ENCODE results near the gene CXCR2.
"Not testable (repeated sequence)": the region's sequence is repeated elsewhere in the genome, so short reads cannot be mapped to it uniquely, and the experiment has no call there.

CXCR2 gene

DNA sequence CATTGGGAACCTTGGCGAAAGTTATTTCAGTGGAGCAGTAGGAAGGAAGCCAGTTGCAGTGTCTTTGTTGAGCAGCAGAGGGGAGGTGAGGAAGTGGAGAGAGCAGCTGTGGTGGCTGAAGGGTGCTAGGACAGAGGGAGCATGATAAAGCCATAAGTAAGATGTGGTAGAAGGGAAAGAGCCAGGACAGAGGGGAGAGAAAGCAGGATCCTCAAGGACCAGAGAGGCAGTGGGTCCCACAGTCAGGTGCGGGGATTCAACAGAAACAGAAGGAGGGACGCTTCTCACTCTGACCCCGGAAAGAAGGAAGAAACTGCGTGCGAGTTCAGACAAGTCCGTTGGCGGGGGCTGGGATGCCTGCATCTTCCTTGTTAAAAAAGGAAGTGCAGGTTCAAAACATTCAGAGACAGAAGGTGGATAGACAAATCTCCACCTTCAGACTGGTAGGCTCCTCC lies at the start of gene CXCR2:
Gene CXCR2 (plus strand): TSS at position 403 of the 455 bp plus-strand sequence. CDS start 8,774 bp downstream, outside the sequence.
- peak; percentile 32 for DNase-seq

DNA sequence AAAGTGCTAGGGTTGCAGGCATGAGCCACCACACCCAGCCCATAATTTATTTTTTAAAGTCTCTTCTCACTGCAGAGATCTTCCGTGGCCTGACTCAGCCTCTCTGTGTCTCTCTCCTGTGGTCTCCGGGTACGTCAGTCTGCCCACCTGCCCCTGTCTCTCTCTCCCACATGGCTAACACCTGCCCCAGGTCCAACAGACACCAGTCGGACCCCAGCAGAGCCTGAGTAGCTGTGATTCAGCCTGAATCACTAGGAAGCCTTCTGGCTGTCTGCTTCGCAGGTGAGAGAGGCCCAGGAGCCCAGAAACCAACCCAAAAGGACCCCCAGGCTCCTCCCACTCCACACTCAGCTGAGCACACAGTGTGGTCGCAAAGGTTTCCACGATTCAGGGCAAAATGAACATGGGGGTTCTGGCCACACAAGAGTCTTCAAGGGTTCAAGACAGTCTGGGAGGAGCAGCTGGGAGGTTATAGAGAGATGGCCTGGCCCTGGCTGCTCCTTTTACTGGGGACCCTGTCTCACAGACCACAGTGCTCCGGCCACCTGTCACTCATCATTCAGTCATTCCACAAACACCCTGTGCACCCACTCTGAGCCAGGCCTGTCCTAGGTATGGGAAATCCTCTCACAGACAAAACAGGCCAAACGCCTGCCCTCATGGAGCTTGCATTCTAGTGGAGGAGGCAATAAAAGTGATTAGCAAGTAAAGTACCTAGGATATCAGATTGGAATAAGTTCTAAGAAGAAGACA lies 48.2 kb upstream of the CXCR2 start:
- no peak for DNase-seq

DNA sequence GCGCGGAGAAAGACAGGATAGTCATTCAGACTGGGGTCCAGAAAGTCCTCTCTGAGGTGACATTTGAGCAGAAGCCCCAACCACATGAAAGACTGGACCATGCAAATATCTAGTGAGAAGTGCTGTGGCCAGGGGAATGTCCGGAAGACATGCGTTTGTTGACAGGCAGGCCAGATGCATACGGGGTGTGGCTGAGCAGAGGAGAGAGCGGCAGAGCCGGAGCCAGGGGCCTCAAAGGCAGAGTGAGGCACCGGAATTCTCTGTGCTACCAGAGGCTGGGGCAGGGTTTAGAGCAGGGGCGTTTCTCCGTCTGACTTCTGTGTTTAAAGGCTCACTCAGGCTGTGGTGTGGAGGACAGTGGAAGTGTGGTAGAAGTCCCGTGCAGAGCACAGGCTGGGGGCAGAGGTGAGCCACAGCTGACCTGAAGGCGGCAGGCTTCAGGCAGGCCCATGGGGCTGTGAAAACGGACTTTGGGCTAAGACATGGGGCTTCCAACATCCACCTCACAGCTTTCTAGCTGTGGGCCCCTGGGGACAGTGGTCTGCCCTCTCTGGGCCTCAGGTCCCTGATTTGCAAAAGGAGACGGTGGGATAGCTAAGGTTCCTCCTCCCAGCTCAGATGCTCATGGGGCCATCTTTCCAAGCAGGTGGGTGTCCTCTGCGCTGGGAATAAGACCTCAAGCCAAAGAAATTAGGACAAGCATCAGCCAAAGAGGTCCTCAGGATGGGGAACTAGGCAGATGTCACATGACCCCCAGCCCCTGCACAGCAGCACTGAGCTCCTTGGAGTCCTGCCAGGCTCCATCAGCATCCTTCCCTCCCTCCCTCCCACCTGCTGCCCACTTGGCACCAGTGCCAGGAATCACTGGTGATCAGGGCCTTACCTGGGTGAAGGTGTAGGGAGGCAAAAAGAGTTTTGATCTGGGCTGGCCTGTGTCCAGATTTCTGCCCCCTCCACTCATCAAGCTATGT lies 45.6 kb upstream of the CXCR2 start:
- no peak for DNase-seq

DNA sequence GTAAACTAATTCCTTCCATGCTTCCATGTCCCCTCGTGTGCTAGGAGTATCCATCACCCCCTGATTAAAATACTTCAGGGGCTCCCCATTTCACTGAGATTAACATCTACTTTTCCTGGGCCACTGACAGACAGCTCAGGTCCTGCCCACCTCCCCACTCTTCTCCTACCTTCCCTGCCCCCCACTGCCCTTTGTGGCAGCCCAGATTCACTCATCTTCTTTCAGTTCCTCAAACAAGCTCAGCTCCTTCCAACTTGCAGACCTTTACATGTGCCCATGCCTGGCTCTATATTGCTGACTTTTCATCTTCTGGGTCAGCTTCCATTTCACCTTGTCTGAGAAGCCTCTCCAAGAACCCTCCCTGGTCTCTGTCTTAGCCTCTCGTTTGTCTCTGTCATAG lies 44.8 kb upstream of the CXCR2 start:
- no peak for DNase-seq

DNA sequence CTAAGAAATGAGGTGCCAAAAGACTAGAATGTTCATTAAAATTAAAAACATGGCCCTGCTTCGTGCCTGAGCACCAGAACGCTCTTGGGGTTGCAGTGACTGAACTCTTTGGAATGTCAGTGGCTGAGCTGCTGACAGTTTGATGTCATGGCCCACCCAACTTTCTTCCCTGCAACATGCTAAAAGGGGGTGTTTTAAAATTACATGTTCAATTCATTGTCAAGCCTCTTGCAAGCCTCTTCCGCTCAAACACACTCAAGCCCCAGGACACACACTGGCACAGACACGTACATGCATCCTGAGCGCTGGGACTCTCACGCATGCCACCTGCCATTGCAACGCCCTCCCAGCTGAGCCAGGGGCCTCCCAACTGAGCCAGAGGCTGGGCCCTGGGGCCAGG lies 44.1 kb upstream of the CXCR2 start:
- no peak for DNase-seq

DNA sequence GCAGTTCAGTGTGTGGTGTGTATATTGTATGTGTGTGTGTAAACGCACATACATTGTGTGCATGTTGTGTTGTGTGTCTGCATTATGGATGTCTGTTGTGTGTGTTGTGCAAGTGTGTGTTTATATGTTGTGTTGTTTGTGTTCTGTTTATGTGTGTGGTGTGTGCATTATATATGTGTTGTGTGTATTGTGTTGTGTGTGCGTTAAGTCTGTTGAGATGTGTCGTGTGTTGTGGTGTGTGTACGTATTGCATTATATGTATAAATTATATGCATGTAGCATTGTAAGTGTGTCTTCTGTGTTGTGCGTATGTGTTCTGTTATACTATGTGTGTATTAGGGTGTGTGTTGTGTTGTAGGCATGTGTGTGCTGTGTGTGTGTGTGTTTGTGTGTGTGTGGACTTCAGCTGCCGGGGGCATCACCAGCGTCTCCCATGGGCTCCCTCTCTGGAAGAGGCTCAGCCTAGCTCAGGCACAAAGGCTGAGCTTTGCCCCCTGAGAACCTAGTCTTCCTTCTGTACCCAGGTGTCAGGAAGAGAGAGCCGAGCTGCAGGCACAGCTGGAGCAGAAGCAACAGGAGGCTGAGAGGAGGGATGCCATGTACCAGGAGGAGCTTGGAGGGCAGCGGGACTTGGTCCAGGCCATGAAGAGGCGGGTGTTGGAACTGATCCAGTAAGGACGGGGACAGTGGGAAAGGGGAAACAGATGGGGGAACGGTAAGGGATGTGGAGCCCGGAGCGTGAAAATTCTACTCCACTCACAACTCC lies 43.1 kb upstream of the CXCR2 start:
- DNase-seq, result no peak

DNA sequence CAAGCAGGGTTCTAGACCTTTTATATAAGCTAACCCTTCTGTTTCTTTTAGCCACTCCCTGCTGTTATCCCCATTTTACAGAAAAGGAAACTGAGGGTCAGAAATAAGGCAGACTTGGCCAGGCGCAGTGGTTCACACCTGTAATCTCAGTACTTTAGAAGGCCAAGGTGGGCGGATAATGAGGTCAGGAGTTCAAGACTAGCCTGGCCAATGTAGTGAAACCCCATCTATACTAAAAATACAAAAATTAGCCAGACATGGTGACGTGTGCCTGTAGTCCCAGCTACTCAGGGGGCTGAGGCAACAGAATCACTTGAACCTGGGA lies 42.5 kb upstream of the CXCR2 start:
- no peak for DNase-seq

DNA sequence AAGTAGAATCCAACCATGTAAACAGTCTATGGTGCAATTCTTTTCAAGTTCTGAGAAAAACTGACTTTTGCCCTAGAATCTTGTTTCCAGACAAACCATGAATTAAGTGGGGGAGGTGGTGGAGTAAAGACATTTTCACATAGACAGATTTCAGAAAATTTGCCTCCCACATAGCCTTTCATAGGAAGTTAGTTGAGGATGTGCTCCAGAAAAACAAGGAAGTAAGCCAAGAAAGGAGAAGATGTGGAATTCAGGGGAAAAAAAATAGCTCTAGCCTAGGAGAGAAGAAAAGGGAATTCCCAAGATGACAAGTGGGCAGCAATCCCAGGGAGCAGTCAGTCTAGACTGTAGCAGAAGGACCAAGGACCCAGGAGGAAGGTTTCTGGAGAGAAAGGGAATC lies 39.4 kb upstream of the CXCR2 start:
- DNase-seq, result no peak

DNA sequence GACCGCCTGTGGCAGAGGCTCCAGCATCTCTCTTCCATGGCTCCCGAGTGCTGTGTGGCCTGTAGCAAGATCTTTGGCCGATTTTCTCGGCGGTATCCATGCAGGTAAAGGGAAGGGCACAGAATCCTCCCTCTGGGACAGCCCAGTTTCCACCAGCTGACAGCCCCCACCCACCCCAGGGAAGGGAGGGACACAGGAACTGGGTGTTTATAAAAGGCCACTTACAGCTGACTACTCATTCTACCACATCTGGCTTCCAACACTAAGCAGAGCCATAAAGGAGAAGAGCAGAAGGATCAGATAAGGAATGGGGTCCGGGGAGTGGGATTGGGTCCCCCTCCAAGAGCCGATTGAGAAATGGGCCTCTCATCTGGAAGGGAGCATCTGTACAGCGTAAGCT lies 36.6 kb upstream of the CXCR2 start:
- DNase-seq, result no peak

DNA sequence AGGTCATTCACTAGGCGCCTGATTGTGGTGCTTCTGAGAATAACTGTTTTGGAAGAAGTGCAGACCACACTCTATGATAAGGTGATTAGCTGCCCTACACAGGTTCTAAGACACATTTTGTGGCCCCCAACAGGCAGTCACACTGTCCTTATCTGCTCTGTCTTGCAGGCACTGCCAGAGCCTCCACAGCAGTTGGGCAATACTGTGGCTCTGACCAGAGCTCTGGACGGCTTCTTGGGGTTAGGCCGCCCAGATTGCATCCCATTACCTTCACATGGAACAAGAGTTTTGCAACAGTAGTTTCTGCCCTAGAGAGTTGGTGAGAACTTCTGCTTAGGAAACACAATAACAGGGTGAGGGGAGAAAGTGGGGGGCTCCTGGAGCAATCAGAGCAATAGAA lies 34.1 kb upstream of the CXCR2 start:
- DNase-seq, result no peak

DNA sequence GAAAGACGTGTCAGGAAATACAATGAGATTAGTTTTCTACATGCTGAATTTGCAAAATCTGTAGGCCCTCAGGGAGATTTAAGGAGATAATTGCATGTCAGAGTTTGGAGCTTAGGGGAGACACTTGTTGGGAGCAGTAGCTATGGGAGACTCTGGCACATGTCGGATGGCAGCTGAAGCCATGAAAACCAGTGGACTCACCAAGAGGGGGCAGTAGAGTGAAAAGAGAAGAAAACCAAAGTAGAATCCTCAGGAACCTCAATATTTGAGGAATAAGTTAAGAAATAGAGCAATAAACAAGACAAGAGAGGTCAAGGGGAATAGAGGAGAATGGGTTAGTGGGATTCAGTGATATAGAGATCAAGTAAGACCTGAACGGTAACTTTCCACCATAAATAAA lies 31.9 kb upstream of the CXCR2 start:
- DNase-seq, result no peak

DNA sequence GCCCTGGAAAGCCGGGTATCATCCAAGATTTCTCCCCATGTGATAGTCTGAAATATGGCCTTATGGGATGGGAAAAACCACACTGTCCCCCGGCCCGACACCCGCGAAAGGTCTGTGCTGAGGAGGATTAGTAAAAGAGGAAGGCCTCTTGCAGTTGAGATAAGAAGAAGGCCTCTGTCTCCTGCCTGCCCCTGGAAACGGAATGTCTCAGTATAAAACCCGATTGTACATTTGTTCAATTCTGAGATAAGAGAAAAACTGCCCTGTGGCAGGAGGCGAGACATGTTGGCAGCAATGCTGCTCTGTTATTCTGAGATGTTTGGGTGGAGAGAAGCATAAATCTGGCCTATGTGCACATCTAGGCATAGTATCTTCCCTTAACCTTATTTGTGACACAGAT lies 30.0 kb upstream of the CXCR2 start:
- no peak for DNase-seq

DNA sequence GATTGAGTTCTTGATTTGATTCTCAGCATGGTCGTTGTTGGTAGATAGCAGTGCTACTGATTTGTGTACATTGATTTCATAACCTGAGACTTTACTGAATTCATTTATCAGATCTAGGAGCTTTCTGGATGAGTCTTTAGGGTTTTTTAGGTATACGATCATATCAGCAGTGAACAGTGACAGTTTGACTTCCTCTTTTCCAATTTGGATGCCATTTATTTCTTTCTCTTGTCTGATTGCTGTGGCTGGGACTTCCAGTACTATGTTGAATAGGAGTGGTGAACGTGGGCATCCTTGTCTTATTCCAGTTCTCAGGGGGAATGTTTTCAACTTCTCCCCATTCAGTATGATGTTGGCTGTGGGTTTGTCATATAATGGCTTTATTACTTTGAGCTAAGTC lies 27.9 kb upstream of the CXCR2 start:
- DNase-seq, result no peak

DNA sequence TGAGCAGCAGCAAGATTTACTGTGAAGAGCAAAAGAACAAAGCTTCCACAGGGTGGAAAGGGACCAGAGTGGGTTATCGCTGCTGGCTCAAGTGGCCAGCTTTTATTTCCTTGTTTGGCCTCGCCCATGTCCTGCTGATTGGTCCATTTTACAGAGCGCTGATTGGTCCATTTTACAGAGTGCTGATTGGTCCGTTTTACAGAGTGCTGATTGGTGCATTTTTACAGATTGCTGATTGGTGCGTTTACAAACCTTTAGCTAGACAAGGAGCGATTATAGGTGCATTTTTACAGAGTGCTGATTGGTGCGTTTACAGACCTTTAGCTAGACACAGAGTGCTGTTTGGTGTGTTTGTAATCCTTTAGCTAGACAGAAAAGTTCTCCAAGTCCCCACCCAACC lies 17.0 kb upstream of the CXCR2 start:
- not testable (repeated sequence) for DNase-seq

DNA sequence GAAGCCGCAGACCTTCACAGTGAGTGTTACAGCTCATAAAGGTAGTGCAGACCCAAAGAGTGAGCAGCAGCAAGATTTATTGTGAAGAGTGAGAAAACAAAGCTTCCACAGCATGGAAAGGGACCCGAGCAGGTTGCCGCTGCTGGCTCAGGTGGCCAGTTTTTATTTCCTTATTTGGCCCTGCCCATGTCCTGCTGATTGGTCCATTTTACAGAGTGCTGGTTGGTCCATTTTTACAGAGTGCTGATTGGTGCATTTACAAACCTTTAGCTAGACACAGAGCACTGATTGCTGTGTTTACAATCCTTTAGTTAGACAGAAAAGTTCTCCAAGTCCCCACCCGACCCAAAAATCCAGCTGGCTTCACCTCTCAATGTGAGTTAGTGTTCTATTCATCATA lies 4.0 kb upstream of the CXCR2 start:
- not testable (repeated sequence) for DNase-seq

DNA sequence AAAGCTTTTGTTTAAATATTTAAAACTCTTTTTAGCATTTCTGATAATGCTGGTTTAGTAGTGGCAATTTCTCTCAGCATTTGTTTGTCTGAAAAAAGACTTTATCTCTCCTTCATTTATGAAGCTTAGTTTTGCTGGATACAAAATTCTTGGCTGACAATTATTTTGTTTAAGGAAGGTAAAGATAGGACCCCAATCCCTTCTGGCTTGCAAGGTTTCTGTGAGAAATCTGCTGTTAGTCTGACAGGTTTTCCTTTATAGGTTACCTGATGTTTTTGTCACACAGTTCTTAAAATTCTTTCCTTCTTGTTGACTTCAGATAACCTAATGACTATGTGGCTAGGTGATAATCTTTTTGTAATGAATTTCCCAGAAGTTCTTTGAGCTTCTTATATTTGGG lies 3.5 kb upstream of the CXCR2 start:
- not testable (repeated sequence) for DNase-seq

DNA sequence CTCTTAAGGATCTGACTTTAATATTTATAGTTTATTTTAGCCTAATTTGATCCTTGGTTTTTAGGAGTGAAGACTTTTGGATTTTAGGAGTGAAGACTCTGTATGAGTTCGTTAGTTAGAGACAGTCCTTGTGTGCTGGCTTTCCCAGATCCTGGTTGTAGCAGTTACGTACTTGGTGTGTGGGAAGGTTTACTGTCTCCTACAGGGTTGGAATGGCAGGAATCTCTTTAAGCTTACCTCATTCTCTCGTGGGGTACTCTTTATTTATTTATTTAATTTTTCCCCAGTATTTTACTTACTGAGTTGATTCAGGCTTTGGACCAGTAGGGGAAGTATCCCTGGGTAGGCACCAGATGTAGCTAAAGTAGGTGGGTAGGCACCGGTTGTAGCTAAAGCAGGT lies 1.8 kb upstream of the CXCR2 start:
- no peak for DNase-seq

DNA sequence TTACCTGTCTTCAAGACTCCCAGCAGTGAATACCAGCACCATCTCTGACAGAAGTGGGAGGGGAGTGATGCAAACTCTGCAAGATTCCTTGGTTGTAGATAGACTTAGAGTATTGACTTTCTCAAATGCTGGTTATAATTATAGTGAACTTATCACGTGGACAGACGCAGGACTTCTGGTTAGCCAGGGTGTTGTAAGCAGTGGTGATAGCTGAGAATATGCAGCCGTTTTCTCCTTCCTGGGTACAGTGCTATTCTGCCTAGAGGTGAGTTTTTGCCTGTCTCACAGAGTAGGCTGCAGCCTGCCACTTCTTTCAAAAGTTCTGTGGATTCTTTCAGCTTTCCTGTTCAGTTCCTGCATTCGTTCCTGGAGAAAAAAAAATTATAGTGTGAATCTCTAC lies 733 bp upstream of the CXCR2 start:
- no peak for DNase-seq

DNA sequence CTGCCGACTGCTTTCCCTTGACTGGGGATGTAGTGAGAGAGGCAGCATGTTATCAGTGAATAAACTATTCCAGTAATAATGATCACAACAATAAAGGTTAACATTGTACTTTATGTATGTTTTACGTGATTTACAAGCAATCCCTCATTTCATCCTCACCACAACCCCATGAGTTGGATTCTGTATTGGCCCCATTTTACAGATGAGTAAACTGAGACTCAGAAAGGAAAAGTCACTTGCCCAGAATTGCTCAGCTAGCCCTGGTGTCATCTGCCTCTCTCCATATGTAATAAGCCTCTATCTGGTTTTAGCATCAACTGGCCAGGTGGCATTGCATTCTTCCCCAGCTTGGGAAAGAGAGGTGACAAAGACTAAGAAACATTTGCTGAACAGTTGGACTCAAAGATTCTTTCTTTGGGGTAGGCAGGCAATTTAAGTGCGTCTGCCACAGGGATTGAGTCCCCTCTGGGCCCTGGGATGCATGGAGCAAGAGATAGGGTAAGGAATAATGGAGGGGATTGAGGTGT lies 2.2 kb downstream of the CXCR2 start:
- no peak for DNase-seq

DNA sequence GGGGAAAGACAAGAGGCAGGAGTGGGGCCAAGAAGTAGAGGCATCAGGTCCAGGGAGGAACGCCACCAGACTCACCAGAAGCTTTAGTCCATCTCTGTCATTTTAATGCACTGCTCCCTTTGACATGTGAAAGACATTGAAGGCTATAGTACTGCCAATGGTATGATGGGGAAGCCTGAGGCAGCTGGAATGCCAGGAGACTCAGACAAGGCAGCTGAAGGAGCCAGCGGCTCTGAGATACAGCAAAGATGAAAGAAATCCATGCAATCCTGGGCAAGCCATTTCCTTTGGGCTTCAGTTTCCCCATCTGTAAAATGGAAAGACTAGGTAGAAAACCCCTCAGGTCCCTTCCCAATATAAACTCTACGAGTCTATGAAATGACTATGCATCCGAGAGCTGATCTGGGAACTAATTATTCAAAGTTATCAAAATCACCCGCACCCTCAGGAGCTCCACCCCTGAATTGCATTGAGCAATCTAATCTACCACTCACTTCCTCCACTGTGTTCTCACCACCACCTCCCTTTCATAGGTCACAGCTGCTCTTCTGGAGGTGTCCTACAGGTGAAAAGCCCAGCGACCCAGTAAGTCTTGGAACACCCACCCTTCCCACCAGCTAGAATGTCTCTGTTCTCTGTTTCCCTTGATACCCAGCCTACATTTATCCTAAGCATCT lies 3.1 kb downstream of the CXCR2 start:
- no peak for DNase-seq

DNA sequence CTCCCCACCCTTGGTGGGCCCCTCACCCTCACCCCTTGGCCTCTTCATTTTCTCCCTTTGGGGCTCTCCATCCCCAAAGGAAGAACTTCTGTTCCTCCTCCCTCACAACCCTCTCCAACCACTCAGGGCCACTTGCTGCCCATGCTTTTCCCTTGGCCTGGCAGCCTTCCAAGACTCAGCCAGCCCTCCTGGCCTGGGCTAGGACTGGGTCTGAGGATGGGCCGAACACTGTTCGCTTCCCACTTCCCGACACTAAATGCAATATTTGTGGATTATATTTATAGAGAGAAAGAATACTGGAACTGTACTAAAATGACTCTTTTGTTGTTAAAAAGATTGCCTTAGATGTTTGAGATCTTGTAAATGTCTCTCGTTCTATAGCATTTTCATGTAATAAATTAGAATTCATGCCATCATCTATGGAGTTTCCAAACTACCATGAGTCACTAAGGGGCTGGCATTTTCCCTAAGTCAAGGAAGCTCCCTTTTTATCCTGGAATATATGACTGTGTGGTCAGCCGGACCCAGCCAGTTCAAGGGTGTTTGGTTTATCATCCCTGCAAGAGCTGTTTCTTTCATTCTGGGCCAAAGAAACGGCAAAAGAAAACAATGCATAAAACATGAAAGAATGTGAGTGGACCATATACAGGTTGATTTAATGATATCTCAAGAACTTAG lies 3.8 kb downstream of the CXCR2 start:
- no peak for DNase-seq

DNA sequence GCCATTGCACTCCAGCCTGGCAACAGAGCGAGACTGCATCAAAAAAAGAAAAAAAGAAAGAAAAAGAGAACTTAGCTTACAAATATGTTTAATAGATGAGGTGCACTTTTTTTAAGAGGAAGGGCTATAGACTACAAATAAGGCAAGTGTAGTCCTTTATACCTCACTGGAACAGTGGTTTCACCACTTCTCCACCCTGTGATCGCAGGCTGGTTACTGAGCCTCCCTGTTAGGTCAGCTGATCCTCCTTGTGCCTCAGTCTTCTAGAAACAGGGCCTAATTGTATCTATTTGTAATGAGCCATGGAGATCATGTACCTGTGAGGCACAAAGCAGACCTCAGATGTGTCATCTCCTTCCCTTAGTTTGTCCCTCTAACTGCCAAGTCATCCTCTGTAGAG lies 4.5 kb downstream of the CXCR2 start:
- DNase-seq, result no peak
